ENCODE measurements around the gene SLC38A5.
"Not testable (repeated sequence)": the region's sequence is repeated elsewhere in the genome, so short reads cannot be mapped to it uniquely, and the experiment has no call there.

Gene SLC38A5

DNA sequence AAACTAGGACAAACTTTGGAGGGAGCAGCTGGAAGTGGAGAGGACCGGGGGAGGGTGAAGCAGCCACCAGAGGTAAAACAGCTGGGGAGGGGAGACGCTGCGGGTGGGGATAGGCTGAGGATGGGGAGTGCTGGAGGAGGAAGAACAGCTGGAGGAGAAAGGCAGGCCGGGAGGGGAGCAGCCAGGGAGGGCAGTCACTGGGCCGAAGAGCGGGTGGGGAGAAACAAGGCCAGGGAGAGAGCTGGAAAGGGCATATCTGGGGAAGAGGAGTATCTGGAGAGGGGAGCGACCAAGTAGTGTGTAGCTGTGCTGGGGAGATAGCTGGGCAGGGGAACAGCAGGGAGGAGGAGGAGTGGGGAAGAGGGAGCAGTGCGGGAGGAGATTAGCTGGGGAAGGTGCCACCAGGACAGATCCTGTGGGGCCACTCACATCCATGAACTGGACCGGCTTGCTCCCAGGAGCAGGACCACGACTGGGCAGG lies 2.7 kb downstream of the SLC38A5 start:
- DNase-seq, result no peak

DNA sequence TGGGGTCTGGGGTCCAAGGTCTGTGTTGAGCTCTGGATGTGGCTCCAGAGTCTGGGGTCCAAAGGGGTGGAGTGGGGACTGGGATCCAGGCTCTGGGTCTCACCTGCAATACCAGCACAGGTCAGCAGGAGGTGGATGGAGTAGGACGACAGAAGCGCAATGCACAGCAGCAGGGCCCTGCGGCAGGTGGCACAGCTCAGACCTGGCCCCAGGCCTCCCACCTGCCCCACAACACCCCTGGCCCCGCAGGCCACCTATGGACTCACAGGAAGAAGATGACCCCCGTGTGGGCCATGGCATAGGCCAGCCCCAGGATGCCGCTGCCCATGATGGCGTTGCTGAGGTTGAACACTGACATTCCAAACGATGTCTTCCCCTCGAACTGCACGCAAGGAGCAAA lies 3.4 kb downstream of the SLC38A5 start:
- DNase-seq, result no peak

DNA sequence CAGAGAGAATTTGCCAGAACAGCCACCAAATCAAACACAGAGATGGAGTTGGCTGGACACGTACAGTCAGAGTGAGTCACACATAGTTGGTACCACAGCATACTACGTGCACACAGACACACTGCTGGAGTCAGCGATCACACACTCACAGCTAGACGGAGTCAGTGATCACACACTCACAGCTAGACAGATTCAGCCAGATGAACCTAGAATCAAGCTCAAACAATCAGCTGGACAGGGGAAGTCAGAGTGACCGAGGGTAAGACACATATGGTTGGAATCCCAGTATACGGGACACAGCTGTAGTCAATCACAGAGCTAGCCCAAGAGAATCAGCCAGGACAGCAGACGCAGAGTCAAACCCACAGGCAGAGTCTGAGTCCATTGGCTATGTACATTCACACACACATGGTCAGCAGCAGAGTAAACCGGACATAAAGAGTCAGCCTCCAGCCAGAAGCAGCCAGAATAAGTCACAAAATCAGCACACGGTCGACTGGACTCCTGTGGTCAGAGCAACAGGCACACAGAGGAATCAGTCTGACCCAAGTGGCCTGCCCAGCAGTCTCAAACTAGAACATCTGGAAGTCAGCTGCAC lies 4.6 kb downstream of the SLC38A5 start:
- DNase-seq, result no peak

DNA sequence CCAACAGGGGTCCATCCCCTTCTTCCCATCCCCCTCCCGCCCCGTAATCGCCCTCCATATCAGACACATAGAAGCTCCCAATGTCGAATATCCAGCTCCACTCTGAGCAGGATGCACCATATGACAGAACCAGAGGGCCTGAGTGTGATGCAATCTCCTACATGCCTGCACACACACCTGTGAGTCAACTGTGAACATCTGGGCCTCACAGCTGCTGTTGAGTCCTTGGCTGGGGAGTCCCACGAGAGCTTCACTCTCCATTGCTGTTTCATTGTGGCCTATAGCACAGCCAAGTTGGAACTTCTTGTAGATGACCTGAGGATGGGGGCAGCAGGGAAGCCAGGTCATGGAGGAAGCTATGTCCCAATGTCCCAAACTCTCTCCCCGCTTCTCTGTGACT lies 8.2 kb downstream of the SLC38A5 start:
- no peak for DNase-seq

DNA sequence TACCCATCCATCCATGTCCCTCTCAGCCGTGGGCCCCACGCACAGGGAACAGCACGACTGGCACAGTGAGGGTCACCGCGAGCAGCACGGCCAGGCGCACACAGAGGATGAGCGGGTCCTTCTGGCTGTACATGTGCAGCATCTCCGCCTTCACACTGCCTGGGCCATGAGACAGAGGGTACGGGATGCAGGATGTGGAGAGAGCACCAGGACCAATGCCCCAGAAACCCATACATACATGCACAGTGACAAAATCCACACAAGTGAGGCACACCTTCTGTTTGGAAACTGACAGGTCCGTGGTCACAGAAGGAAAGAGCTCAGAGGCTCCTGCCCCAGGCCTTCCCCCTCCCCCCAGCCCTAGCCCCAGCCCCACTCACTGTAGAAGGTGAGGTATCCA lies 9.5 kb downstream of the SLC38A5 start:
- no peak for DNase-seq

DNA sequence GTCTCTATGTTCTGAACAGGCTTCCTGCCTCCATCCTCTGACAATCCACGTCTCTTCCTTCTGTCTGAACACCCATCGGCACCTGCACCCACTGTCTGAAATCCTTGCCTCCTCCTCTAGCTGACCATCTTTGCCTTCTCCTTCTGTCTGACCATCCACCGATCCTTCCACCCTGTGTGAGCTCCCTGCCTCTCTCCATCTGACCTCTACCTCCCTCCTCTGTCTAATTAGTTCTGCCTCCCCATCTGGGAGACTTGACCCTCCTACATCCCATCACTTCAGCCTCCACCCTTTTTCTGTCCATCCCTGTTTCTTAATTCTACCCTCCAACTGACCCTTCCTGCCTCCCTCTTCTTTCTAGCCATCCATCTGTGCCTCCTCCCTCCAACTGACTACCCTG lies 10.0 kb downstream of the SLC38A5 start:
- DNase-seq, result no peak

DNA sequence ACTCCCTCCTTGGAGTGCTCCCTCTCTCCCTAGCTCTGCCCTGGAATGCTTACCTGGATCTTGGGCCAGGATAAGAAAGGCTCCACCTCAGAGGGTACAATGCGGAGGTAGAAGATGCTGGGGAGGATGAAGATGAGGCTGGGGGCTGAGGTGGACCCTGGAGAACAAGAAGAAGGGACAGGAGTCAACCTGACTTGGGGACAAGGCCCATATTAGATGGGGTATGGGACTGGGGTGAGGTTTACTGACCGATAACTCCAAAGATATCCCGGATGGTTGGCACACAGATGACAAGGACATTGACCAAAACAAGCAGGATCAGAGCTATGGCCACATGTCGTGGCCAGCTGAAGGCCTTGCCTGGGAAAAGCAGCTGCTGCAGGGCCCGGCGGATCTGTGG lies 10.6 kb downstream of the SLC38A5 start:
- DNase-seq, result no peak

DNA sequence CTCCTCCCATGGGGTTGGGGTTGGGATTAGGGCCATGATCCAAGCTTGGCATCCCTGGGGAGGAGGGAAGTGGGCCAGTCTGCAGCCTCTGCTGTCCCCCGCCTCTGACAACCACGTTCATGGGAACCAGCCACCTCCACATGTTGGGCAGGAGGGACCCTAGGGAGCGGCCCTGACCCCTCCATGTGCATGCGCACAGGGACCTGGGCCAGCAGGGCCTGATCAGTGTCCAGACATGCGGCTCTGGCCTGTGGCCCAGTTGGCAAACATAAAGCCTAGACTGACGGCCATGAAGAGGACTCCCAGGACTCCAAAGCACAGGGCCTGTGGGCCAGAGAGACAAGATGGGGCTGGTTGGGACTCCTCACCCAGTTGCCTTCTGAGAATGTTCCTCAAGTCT lies 11.3 kb downstream of the SLC38A5 start:
- no peak for DNase-seq

DNA sequence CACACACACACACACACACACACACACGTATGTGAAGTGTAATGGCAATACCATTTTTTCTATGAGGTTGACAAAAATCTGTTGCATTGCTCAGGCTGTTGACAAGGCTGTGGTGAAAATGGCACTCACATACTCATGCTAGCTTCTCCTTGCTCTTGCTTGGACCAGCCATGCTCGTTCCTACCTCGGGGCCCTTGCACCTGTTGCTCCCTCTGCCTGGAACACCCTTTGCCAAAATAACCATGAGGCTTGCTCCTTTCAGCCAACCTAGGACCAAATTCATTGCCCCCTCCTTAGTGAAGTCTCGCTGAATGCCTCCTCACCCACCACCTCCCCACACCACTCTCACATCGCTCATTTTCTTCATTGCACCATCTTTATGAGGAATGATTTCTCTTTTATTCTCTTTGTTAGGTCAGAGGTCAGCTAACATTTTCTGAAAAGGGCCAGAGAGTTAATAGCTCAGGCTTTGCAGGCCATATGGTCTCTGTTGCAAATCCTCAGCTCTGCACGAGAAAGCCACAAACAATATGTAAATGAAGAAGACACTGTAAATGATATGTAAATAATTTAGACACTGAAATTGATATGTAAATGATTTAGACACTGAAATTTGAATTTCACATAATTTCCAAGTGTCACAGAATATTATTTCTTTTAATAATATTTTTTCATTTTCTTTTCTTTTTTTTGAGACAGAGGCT lies 13.3 kb downstream of the SLC38A5 start:
- no peak for DNase-seq

DNA sequence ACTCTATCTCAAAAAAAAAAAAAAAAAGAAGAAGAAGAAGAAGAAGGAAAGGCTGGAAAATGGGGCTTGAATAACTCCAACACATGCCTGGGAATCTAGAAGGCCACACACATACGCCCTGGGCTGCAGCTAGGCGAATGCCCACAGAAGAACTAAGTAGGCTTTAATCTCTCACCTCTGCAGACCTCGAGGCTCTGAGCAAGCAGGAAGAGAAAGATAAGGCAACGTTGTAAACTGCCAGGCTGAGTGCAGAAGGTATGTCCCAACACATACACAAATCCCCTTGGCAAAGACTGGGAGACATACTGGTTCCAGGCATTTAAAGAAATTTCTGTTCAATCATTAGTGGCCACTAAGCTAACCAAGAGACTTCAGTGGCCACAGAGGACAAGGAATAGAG lies 18.4 kb downstream of the SLC38A5 start:
- DNase-seq, result no peak

DNA sequence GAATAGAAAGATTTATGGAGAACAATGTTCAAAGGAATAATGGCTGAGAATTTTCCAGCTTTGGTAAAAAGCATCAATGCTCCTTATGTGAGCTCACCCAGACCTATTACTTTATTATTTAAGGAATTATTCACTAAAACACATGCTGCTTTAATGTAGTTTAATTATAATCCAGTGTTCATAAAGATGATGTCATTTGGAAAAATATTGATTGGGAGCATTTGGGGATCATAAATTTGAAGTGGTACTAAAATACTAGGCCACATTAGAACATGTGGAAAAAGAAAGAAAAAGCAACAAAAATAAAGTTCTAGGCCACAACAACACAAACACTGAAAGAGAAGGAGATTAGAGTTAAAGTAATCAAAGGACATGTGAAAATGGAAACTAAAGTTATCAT lies 20.0 kb downstream of the SLC38A5 start:
- no peak for DNase-seq

DNA sequence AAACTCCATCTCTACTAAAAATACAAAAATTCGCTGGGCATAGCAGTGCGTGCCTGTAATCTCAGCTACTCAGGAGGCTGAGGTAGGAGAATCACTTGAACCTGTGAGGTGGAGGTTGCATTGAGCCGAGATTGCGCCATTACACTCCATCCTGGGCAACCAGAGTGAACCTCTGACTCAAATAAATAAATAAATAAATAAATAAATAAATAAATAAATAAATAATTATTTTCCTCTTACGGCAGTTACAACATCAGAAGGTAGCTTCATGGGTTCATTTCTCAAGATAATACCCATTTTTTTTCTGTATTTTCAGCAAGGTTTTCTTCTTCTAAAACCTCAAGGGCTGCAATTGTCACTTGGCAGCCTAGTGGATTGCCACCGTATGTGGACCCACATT lies 22.9 kb downstream of the SLC38A5 start:
- DNase-seq, result not testable (repeated sequence)

DNA sequence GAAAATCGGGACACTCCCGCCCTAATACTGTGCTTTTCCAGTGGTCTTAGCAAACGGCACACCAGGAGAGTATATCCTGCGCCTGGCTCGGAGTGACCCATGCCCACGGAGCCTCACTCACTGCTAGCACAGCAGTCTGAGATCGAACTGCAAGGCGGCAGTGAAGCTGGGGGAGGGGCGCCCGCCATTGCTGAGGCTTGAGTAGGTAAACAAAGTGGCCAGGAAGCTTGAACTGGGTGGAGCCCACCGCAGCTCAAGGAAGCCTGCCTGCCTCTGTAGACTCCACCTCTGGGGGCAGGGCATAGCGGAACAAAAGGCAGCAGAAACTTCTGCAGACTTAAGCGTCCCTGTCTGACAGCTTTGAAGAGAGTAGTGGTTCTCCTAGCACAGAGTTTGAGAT lies 36.3 kb downstream of the SLC38A5 start:
- not testable (repeated sequence) for DNase-seq

DNA sequence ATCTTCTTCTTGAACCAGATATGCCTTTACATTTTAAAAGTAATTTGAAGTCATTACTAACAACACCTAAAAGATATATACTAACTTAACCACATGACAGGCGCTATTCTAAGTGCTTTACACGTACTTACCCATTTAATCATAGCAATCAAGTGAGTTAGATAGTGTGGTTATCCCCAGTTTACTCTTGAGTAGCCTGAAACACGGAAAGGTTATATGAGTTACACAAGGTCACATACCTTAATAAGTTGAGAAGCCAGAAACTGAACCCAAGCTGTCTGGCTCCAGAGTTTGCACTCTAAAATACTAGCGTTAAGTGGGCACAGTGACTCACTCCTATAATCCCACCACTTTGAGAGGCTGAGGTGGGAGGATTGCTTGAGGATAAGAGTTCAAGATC lies 39.9 kb downstream of the SLC38A5 start:
- DNase-seq, result not testable (repeated sequence)

DNA sequence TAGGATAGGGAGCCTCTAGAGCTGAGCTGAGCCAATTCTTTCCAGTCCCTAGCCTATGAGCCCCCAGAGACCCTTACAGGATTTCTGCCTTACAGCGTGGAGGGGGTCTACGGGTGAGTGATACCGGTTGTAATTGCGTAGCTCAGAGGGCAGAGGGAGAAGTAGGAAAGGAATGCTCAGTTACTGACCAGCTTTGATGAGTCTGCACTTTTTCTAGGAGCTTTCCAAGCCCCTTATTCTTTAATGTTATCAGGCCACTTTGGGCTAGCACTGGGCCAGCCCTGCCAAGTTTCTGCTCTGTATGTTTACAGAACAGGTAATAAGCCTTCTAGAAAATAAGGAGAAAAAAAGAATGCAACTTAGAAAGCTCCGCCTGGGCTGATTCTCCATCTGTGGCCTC lies 40.5 kb downstream of the SLC38A5 start:
- not testable (repeated sequence) for DNase-seq

DNA sequence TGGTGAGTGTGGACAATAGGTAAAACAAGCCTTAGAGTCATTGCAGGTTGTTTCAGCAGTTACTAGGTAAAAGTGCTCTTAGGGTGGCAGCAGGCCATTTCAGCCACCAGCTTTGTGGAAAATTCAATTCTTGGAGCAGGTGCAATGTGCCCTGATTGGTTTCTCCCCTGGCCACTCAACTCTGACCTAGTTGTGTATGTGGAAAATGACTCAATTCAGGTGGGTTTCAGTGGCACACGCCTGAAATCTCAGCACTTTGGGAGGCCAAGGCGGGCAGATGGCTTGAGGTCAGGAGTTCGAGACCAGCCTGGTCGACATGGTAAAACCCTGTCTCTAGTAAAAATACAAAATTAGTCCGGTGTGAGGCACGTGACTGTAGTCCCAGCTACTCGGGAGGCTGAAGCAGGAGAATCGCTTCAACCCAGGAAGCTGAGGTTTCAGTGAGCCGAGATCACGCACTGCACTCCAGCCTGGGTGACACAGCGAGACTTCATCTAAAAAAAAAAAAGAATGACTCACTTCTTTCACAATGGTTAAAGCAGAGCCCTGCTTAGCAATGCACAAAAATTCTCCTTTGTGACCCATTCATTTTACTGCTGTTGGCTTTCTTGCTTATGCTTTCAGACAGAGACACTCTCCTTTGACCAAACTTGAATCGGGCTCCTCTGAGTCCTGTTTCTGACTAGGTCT lies 42.9 kb downstream of the SLC38A5 start:
- DNase-seq, result not testable (repeated sequence)

DNA sequence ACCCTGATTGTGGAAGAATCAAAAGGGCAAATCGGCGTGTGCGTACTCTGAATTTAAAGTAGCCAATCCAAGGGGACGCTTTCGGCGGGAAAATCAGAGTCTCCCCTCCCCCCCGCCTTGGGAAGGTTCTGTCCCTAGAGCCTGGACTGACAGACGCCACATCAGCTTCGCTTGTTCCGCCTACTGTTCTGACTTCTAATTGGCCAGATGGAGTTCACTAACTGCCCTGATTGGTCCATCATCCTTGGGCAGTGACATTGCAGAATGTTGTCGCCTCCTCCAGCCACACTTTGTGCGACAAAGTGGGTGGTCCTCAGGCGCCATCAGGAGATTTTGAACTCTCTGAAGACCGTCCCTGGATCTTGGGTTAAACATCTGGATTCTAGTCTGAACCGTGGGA lies 58.2 kb downstream of the SLC38A5 start, which contains the start of gene SSX4B:
SSX4B (minus strand) TSS at position 101 of the 400 bp plus-strand sequence. CDS start 588 bp downstream, outside the sequence.
- DNase-seq, result not testable (repeated sequence)

All from COR-L47 (cell line).